OCI-LY1 (cell line): ENCODE data around the gene DNAH14.
A peak's percentile ranks its signal among the peaks of the same experiment; 100 is the strongest.

ENCODE experiments used
- H2AFZ ChIP-seq: fragments of 200-600 bp; sonication (generic), shearing (Covaris generic); 2 replicates; pipeline ENCODE4 v1.6.0; 2014; ENCODE audit warnings: antibody characterized with exemption, mild to moderate bottlenecking, low read length
- H3F3A ChIP-seq: fragments of 200-600 bp; sonication (generic), shearing (Covaris generic); 2 replicates; pipeline ENCODE4 v1.6.0; 2014; ENCODE audit warnings: mild to moderate bottlenecking, antibody characterized with exemption, low read length, moderate library complexity; ENCODE audit not compliant: insufficient read depth
- H3K27ac ChIP-seq: fragments of 200-600 bp; sonication (generic); 2 replicates; pipeline ENCODE4 v1.5.1; 2014; ENCODE audit warnings: low read length, mixed run types, mild to moderate bottlenecking, low read depth; ENCODE audit not compliant: poor library complexity, severe bottlenecking
- H3K27me3 ChIP-seq: fragments of 200-600 bp; sonication (generic); 2 replicates; pipeline ENCODE4 v1.6.0; 2014; ENCODE audit warnings: antibody characterized with exemption, mild to moderate bottlenecking, low read length, moderate library complexity; ENCODE audit not compliant: insufficient read depth
- H3K36me3 ChIP-seq: fragments of 200-600 bp; sonication (generic); 2 replicates; pipeline ENCODE4 v1.6.1; 2014; ENCODE audit warnings: mild to moderate bottlenecking, antibody characterized with exemption, low read length, moderate library complexity, mixed read lengths; ENCODE audit not compliant: insufficient read depth
- H3K4me1 ChIP-seq: fragments of 200-600 bp; sonication (generic); 2 replicates; pipeline ENCODE4 v1.5.1; 2014; ENCODE audit warnings: mild to moderate bottlenecking, low read length, moderate library complexity; ENCODE audit not compliant: insufficient read depth, severe bottlenecking
- H3K4me2 ChIP-seq: fragments of 200-600 bp; sonication (generic), shearing (Covaris generic); 2 replicates; pipeline ENCODE4 v1.6.1; 2014; ENCODE audit warnings: low read length
- H3K4me3 ChIP-seq: fragments of 200-600 bp; sonication (generic); 2 replicates; pipeline ENCODE4 v1.5.1; 2014; ENCODE audit warnings: low read length, low read depth, mild to moderate bottlenecking, mixed read lengths; ENCODE audit not compliant: poor library complexity, severe bottlenecking
- H3K79me2 ChIP-seq: fragments of 200-600 bp; shearing (Covaris generic); 2 replicates; pipeline ENCODE4 v1.6.1; 2016; ENCODE audit warnings: mixed run types, low read length, mixed read lengths; ENCODE audit not compliant: insufficient read depth
- H3K9ac ChIP-seq: fragments of 200-600 bp; sonication (generic), shearing (Covaris generic); 2 replicates; pipeline ENCODE4 v1.6.1; 2014; ENCODE audit warnings: mild to moderate bottlenecking, low read length, mixed read lengths
- H3K9me2 ChIP-seq: fragments of 200-600 bp; sonication (generic), shearing (Covaris generic); 2 replicates; pipeline ENCODE4 v1.6.1; 2014; ENCODE audit warnings: low read depth, mild to moderate bottlenecking, low read length, mixed read lengths
- H3K9me3 ChIP-seq: fragments of 200-600 bp; shearing (Covaris generic); 2 replicates; pipeline ENCODE4 v1.6.1; 2014; ENCODE audit warnings: low read length, mixed read lengths
- H4K20me1 ChIP-seq: fragments of 200-600 bp; sonication (generic), shearing (Covaris generic); 2 replicates; pipeline ENCODE4 v1.6.0; 2016; ENCODE audit warnings: mild to moderate bottlenecking, low read length; ENCODE audit not compliant: insufficient read depth
- CTCF ChIP-seq: fragments of 200-600 bp; sonication (generic), shearing (Covaris generic); IDR thresholded peaks from 2 replicates; pipeline ENCODE4 v1.5.1; 2017; ENCODE audit warnings: mild to moderate bottlenecking, antibody characterized with exemption, low read length, moderate library complexity, mixed read lengths
- EZH2 ChIP-seq: fragments of 200-600 bp; sonication (generic), shearing (Covaris generic); IDR thresholded peaks from 2 replicates; pipeline ENCODE4 v1.8.0; 2017; ENCODE audit warnings: borderline replicate concordance, mixed run types, mild to moderate bottlenecking, antibody characterized with exemption, low read length, moderate library complexity, mixed read lengths

Gene DNAH14

GRCh38 chr1:225425201-225425786, 495.8 kb downstream of the DNAH14 start:
- TF ChIP-seq CTCF (no peak), EZH2 (no peak)
- Histone ChIP-seq H3K9ac (peak overlapping the region; percentile 88), H3K4me2 (peak overlapping the region; percentile 96), H3F3A (no peaks in the 10 kb centered on the region), H3K9me2 (no peaks in the 10 kb centered on the region), H3K4me1 (peaks cover 50% of the 10 kb centered on the region), H3K4me3 (peak overlapping the region; percentile 91), H4K20me1 (no peaks in the 10 kb centered on the region), H3K27me3 (no peaks in the 10 kb centered on the region), H2AFZ (no peak overlapping the region), H3K9me3 (no peaks in the 10 kb centered on the region), H3K36me3 (peaks cover 45% of the 10 kb centered on the region), H3K79me2 (peaks cover 72% of the 10 kb centered on the region), H3K27ac (peak overlapping the region; percentile 63)

GRCh38 chr1:225426395-225427234, 497.1 kb downstream of the DNAH14 start:
- Histone ChIP-seq H3K4me3 (peak overlapping the region; percentile 91), H3K4me1 (peaks cover 50% of the 10 kb centered on the region), H3K9ac (peak overlapping the region; percentile 88), H4K20me1 (no peaks in the 10 kb centered on the region), H3K9me2 (no peaks in the 10 kb centered on the region), H3K36me3 (peaks cover 31% of the 10 kb centered on the region), H3K9me3 (no peaks in the 10 kb centered on the region), H2AFZ (no peak overlapping the region), H3K27ac (peak overlapping the region; percentile 63), H3K4me2 (peak overlapping the region; percentile 96), H3F3A (no peaks in the 10 kb centered on the region), H3K79me2 (peaks cover 61% of the 10 kb centered on the region), H3K27me3 (no peaks in the 10 kb centered on the region)
- TF ChIP-seq EZH2: no peak
- no peak for TF ChIP-seq CTCF

- peaks cover 52% of the 10 kb centered on the region for H3K79me2 ChIP-seq
- no peak for TF ChIP-seq CTCF
- no peak for TF ChIP-seq EZH2
- no peak within 1 kb of the TSS for H2AFZ ChIP-seq
- peaks cover 49% of the 10 kb centered on the region for H3K4me1 ChIP-seq
- H4K20me1 ChIP-seq: no peaks in the 10 kb centered on the region
- peak within 1 kb of the TSS; percentile 96 for H3K4me2 ChIP-seq
- H3K4me3 ChIP-seq: peak within 1 kb of the TSS; percentile 91
- H3K27ac ChIP-seq: peak within 1 kb of the TSS; percentile 85
- H3K9me3 ChIP-seq: no peaks in the 10 kb centered on the region
- H3F3A ChIP-seq: no peaks in the 10 kb centered on the region
- peaks cover 23% of the 10 kb centered on the region for H3K36me3 ChIP-seq
- no peaks in the 10 kb centered on the region for H3K9me2 ChIP-seq
- H3K9ac ChIP-seq: peak within 1 kb of the TSS; percentile 88
- no peaks in the 10 kb centered on the region for H3K27me3 ChIP-seq
Observed at GRCh38 chr1:225427235-225428067, 498.0 kb downstream of the DNAH14 start, which contains the start of gene LBR. TSS of gene LBR (minus strand) at chr1:225428038. CDS start at chr1:225424075, 3,963 bp downstream.
